ENCODE results near the gene TMEM141.
"Not testable (repeated sequence)": the region's sequence is repeated elsewhere in the genome, so short reads cannot be mapped to it uniquely, and the experiment has no call there.

The TMEM141 gene

DNA sequence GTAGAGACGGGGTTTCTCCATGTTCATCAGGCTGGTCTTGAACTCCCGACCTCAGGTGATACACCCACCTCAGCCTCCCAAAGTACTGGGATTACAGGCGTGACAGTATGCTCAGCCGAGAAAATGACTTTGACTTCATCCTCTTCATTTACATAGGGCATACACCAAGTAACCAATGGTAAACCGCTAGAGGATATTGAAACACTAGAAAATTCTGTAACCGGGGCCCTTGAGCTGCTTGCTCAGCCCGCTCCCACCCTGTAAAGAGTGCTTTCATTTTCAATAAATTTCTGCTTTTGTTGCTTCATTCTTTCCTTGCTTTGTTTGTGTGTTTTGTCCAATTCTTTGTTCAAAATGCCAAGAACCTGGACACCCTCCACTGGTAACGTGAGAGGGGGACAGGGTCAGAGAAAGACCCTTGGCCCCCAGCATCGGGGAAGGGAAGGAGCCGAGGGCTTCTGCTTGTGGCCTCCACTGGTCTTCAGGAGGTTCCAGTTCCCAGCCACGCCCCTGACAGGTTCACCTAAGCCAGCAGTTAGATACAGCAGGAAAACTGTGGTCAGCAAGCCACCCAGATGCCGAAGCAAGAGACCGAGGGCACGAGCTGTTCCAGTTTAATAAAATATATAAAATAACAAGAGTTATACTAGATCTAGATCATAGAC, 25.3 kb upstream of the TMEM141 start:
- H3K9me3 ChIP-seq (ENCODE audit: control insufficient read depth, low read length); H3K36me3 ChIP-seq (ENCODE audit: control insufficient read depth, insufficient read depth, low read length); H3K9ac ChIP-seq (ENCODE audit: low read length); H3K4me3 ChIP-seq (ENCODE audit: low read length); H3K4me1 ChIP-seq (ENCODE audit: control insufficient read depth, insufficient read depth, low read length): not testable (repeated sequence)
- peaks cover 23% of the 10 kb centered on the region for H3K27me3 ChIP-seq (ENCODE audit: control insufficient read depth, insufficient read depth, low read length)

DNA sequence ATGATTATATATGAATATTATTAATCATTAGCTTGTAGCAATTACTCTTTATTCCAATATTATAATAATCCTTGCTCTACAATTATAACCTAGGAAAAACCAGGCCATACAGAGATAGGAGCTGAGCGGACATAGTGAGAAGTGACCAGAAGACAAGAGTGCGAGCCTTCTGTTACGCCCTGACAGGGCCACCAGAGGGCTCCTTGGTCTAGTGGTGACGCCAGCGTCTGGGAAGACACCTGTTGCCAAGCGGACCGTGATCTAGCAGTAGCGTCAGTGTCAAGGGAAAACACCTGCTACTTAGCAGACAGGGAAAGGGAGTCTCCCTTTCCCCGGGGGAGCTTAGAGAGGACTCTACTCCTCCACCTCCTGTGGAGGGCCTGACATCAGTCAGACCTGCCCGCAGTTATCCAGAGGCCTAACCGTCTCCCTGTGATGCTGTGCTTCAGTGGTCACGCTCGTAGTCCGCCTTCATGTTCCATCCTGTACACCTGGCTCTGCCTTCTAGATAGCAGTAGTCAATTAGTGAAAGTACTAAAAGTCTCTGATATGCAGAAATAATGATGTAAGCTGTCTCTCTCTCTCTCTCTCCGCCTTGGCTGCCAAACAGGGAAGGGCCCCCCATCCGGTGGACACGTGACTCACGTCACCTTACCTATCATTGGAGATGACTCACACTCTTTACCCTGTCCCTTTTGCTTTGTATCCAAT, 24.6 kb upstream of the TMEM141 start:
- not testable (repeated sequence) for H3K4me1 ChIP-seq (ENCODE audit: control insufficient read depth, insufficient read depth, low read length); H3K36me3 ChIP-seq (ENCODE audit: control insufficient read depth, insufficient read depth, low read length); H3K9me3 ChIP-seq (ENCODE audit: control insufficient read depth, low read length); H3K9ac ChIP-seq (ENCODE audit: low read length); H3K4me3 ChIP-seq (ENCODE audit: low read length)
- peaks cover 23% of the 10 kb centered on the region for H3K27me3 ChIP-seq (ENCODE audit: control insufficient read depth, insufficient read depth, low read length)

GRCh38 chr9:136769710-136770191, 21.4 kb upstream of the TMEM141 start:
- H3K36me3 ChIP-seq (ENCODE audit: control insufficient read depth, insufficient read depth, low read length), result no peaks in the 10 kb centered on the region
- peaks cover 3% of the 10 kb centered on the region for H3K4me1 ChIP-seq (ENCODE audit: control insufficient read depth, insufficient read depth, low read length)
- peaks cover 9% of the 10 kb centered on the region for H3K27me3 ChIP-seq (ENCODE audit: control insufficient read depth, insufficient read depth, low read length)
- H3K9ac ChIP-seq (ENCODE audit: low read length), result no peak overlapping the region
- H3K4me3 ChIP-seq (ENCODE audit: low read length), result no peak overlapping the region
- no peaks in the 10 kb centered on the region for H3K9me3 ChIP-seq (ENCODE audit: control insufficient read depth, low read length)

- peaks cover 6% of the 10 kb centered on the region for H3K27me3 ChIP-seq (ENCODE audit: control insufficient read depth, insufficient read depth, low read length)
- H3K9ac ChIP-seq (ENCODE audit: low read length), result no peak overlapping the region
- H3K9me3 ChIP-seq (ENCODE audit: control insufficient read depth, low read length), result no peaks in the 10 kb centered on the region
- H3K4me1 ChIP-seq (ENCODE audit: control insufficient read depth, insufficient read depth, low read length), result peaks cover 3% of the 10 kb centered on the region
- H3K36me3 ChIP-seq (ENCODE audit: control insufficient read depth, insufficient read depth, low read length), result no peaks in the 10 kb centered on the region
- no peak overlapping the region for H3K4me3 ChIP-seq (ENCODE audit: low read length)
These were observed 19.2 kb upstream of the TMEM141 start for GRCh38 chr9:136771907-136772415.

- H3K4me1 ChIP-seq (ENCODE audit: control insufficient read depth, insufficient read depth, low read length), result peaks cover 3% of the 10 kb centered on the region
- no peak overlapping the region for H3K9ac ChIP-seq (ENCODE audit: low read length)
- no peaks in the 10 kb centered on the region for H3K36me3 ChIP-seq (ENCODE audit: control insufficient read depth, insufficient read depth, low read length)
- no peak overlapping the region for H3K4me3 ChIP-seq (ENCODE audit: low read length)
- H3K9me3 ChIP-seq (ENCODE audit: control insufficient read depth, low read length), result no peaks in the 10 kb centered on the region
- H3K27me3 ChIP-seq (ENCODE audit: control insufficient read depth, insufficient read depth, low read length), result no peaks in the 10 kb centered on the region
These were observed 17.6 kb upstream of the TMEM141 start for GRCh38 chr9:136773386-136774044.

DNA sequence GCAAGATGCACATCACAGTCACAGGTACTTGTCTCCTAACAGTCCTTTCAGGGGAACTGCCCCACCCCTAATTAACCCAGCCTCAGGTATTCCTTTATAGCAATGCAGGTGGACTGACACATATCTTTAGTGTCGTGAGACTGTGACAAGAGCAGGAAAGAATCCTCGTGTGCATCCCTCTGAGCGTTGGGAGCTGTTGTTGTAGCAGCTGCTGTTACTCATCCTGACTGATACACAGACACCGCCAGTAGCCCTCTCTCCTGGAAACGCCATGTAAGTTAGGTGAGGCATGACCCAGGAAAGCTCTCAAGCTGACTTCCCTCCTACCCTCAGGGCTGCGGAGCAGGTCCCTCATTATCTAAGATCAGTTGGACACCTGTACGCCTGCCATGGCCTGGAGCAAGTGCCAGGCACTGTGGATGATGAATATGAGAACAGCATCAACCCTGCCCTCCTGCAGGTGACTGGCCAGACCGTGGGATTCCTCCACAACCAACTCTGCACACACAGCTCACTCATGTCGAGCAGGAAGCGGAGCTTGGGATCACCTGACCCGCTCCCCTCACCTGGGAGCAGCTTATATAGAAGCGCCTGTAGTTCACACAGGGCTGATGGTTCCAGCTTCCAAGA, 16.6 kb upstream of the TMEM141 start:
- Histone ChIP-seq H3K4me3 (ENCODE audit: low read length) (no peak overlapping the region), H3K9ac (ENCODE audit: low read length) (no peak overlapping the region), H3K27me3 (ENCODE audit: control insufficient read depth, insufficient read depth, low read length) (no peaks in the 10 kb centered on the region), H3K4me1 (ENCODE audit: control insufficient read depth, insufficient read depth, low read length) (peaks cover 3% of the 10 kb centered on the region), H3K36me3 (ENCODE audit: control insufficient read depth, insufficient read depth, low read length) (no peaks in the 10 kb centered on the region), H3K9me3 (ENCODE audit: control insufficient read depth, low read length) (no peaks in the 10 kb centered on the region)

- no peaks in the 10 kb centered on the region for H3K27me3 ChIP-seq (ENCODE audit: control insufficient read depth, insufficient read depth, low read length)
- no peaks in the 10 kb centered on the region for H3K9me3 ChIP-seq (ENCODE audit: control insufficient read depth, low read length)
These were observed 16.0 kb upstream of the TMEM141 start for GRCh38 chr9:136775191-136775590.

DNA sequence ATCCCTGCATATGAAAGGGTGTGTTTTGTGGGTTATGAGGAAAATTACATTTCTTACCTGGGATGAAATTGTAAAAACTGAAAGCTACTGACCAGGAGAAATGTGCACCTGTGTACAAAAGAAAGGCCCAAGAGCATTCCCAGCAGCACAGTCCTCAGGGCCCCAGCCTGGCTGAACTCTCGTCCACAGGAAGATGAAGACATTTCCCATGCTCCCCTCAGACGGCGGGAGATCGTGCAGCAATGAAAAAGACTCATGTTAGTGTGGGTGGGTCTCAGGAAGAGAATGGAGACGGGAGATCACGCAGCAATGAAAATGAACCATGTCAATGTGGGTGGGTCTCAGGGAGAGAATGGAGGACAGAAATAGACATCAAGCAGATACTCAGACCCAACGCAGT, 14.2 kb upstream of the TMEM141 start:
- Histone ChIP-seq H3K9me3 (ENCODE audit: control insufficient read depth, low read length) (no peaks in the 10 kb centered on the region), H3K4me3 (ENCODE audit: low read length) (no peak overlapping the region), H3K27me3 (ENCODE audit: control insufficient read depth, insufficient read depth, low read length) (no peaks in the 10 kb centered on the region), H3K36me3 (ENCODE audit: control insufficient read depth, insufficient read depth, low read length) (no peaks in the 10 kb centered on the region), H3K4me1 (ENCODE audit: control insufficient read depth, insufficient read depth, low read length) (no peaks in the 10 kb centered on the region), H3K9ac (ENCODE audit: low read length) (no peak overlapping the region)

More at GRCh38 chr9:136775191-136775590, 16.0 kb upstream of the TMEM141 start:
- no peak overlapping the region for H3K9ac ChIP-seq (ENCODE audit: low read length)
- H3K4me1 ChIP-seq (ENCODE audit: control insufficient read depth, insufficient read depth, low read length), result no peaks in the 10 kb centered on the region
- no peak overlapping the region for H3K4me3 ChIP-seq (ENCODE audit: low read length)
- H3K36me3 ChIP-seq (ENCODE audit: control insufficient read depth, insufficient read depth, low read length), result no peaks in the 10 kb centered on the region

GRCh38 chr9:136777359-136777758, 13.8 kb upstream of the TMEM141 start:
- no peaks in the 10 kb centered on the region for H3K36me3 ChIP-seq (ENCODE audit: control insufficient read depth, insufficient read depth, low read length)
- H3K27me3 ChIP-seq (ENCODE audit: control insufficient read depth, insufficient read depth, low read length), result no peaks in the 10 kb centered on the region
- H3K9ac ChIP-seq (ENCODE audit: low read length), result no peak overlapping the region
- no peak overlapping the region for H3K4me3 ChIP-seq (ENCODE audit: low read length)
- H3K4me1 ChIP-seq (ENCODE audit: control insufficient read depth, insufficient read depth, low read length), result no peaks in the 10 kb centered on the region
- no peaks in the 10 kb centered on the region for H3K9me3 ChIP-seq (ENCODE audit: control insufficient read depth, low read length)

- no peaks in the 10 kb centered on the region for H3K36me3 ChIP-seq (ENCODE audit: control insufficient read depth, insufficient read depth, low read length)
- H3K9ac ChIP-seq (ENCODE audit: low read length), result no peak overlapping the region
- H3K4me3 ChIP-seq (ENCODE audit: low read length), result no peak overlapping the region
- no peaks in the 10 kb centered on the region for H3K9me3 ChIP-seq (ENCODE audit: control insufficient read depth, low read length)
- H3K27me3 ChIP-seq (ENCODE audit: control insufficient read depth, insufficient read depth, low read length), result no peaks in the 10 kb centered on the region
- no peaks in the 10 kb centered on the region for H3K4me1 ChIP-seq (ENCODE audit: control insufficient read depth, insufficient read depth, low read length)
These were observed 11.3 kb upstream of the TMEM141 start for GRCh38 chr9:136779808-136780207.

GRCh38 chr9:136782452-136782851, 8.7 kb upstream of the TMEM141 start:
- Histone ChIP-seq H3K36me3 (ENCODE audit: control insufficient read depth, insufficient read depth, low read length) (no peaks in the 10 kb centered on the region), H3K4me1 (ENCODE audit: control insufficient read depth, insufficient read depth, low read length) (no peaks in the 10 kb centered on the region), H3K27me3 (ENCODE audit: control insufficient read depth, insufficient read depth, low read length) (no peaks in the 10 kb centered on the region), H3K4me3 (ENCODE audit: low read length) (no peak overlapping the region), H3K9ac (ENCODE audit: low read length) (no peak overlapping the region), H3K9me3 (ENCODE audit: control insufficient read depth, low read length) (no peaks in the 10 kb centered on the region)

All from mucosa of stomach (tissue), 1 donor.